ENCODE data around the gene TSPAN19.

Gene TSPAN19

GRCh38 chr12:85017618-85018017 is 18.5 kb downstream of the TSPAN19 start:
- no peak for DNase-seq (ENCODE audit: low read depth in 1 of 2, low spot score in 1 of 2)
- no peak overlapping the region for H3K4me3 ChIP-seq (replicated peaks; ENCODE audit: insufficient read depth, low read length)
- TF ChIP-seq SPI1 (IDR thresholded peaks at IDR 0.05; ENCODE audit: borderline replicate concordance, low read depth) (no peak), POLR2AphosphoS5 (IDR thresholded peaks at IDR 0.05; ENCODE audit: low read depth) (no peak), CTCF (IDR thresholded peaks at IDR 0.05; ENCODE audit: insufficient read depth, low read length) (no peak), GABPA (IDR thresholded peaks at IDR 0.05; ENCODE audit: low read depth) (no peak)
- TF ChIP-seq, protein P1, sequence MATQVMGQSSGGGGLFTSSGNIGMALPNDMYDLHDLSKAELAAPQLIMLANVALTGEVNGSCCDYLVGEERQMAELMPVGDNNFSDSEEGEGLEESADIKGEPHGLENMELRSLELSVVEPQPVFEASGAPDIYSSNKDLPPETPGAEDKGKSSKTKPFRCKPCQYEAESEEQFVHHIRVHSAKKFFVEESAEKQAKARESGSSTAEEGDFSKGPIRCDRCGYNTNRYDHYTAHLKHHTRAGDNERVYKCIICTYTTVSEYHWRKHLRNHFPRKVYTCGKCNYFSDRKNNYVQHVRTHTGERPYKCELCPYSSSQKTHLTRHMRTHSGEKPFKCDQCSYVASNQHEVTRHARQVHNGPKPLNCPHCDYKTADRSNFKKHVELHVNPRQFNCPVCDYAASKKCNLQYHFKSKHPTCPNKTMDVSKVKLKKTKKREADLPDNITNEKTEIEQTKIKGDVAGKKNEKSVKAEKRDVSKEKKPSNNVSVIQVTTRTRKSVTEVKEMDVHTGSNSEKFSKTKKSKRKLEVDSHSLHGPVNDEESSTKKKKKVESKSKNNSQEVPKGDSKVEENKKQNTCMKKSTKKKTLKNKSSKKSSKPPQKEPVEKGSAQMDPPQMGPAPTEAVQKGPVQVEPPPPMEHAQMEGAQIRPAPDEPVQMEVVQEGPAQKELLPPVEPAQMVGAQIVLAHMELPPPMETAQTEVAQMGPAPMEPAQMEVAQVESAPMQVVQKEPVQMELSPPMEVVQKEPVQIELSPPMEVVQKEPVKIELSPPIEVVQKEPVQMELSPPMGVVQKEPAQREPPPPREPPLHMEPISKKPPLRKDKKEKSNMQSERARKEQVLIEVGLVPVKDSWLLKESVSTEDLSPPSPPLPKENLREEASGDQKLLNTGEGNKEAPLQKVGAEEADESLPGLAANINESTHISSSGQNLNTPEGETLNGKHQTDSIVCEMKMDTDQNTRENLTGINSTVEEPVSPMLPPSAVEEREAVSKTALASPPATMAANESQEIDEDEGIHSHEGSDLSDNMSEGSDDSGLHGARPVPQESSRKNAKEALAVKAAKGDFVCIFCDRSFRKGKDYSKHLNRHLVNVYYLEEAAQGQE (IDR thresholded peaks at IDR 0.05; ENCODE audit: insufficient replicate concordance, low read depth), result no peak
- no peaks in the 10 kb centered on the region for H3K27me3 ChIP-seq (ENCODE audit: insufficient read depth, poor library complexity, severe bottlenecking)
- no peak overlapping the region for H3K27ac ChIP-seq (replicated peaks)

GRCh38 chr12:85017133-85017532 is 18.9 kb downstream of the TSPAN19 start:
- TF ChIP-seq CTCF (IDR thresholded peaks at IDR 0.05; ENCODE audit: insufficient read depth, low read length) (no peak), SPI1 (IDR thresholded peaks at IDR 0.05; ENCODE audit: borderline replicate concordance, low read depth) (no peak)
- Histone ChIP-seq H3K27me3 (ENCODE audit: insufficient read depth, poor library complexity, severe bottlenecking) (no peaks in the 10 kb centered on the region), H3K27ac (replicated peaks) (no peak overlapping the region), H3K4me3 (replicated peaks; ENCODE audit: insufficient read depth, low read length) (no peak overlapping the region)
- DNase-seq (ENCODE audit: low read depth in 1 of 2, low spot score in 1 of 2), result no peak

GRCh38 chr12:85016413-85016812 is 19.7 kb downstream of the TSPAN19 start:
- H3K27ac ChIP-seq (replicated peaks), result no peak overlapping the region
- H3K27me3 ChIP-seq (ENCODE audit: insufficient read depth, poor library complexity, severe bottlenecking), result no peaks in the 10 kb centered on the region
- DNase-seq (ENCODE audit: low read depth in 1 of 2, low spot score in 1 of 2), result no peak
- no peak overlapping the region for H3K4me3 ChIP-seq (replicated peaks; ENCODE audit: insufficient read depth, low read length)
- TF ChIP-seq GABPA (IDR thresholded peaks at IDR 0.05; ENCODE audit: low read depth), result no peak
- no peak for TF ChIP-seq SPI1 (IDR thresholded peaks at IDR 0.05; ENCODE audit: borderline replicate concordance, low read depth)
- TF ChIP-seq, protein P1 (IDR thresholded peaks at IDR 0.05; ENCODE audit: insufficient replicate concordance, low read depth), result no peak
- TF ChIP-seq POLR2AphosphoS5 (IDR thresholded peaks at IDR 0.05; ENCODE audit: low read depth), result no peak
- TF ChIP-seq CTCF (IDR thresholded peaks at IDR 0.05; ENCODE audit: insufficient read depth, low read length), result no peak

DNA sequence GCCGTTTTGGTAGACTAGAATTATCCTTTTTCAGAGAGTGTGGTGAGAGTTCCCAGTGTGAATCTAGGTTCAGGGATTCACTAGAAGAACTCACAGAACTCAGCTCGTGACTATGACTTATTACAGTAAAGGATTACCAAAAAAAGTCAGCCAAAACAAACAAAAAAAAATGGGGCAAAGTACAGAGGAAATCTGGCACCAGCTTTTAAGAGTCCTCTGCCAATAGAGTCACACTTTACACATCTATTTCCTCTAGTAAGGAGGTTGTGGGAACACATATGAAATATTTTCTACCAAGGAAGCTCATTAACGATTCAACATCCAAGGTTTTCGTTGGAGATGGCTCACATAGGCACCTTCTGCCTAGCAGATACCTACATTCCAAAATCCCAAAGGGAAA is 28.2 kb downstream of the TSPAN19 start:
- no peak for DNase-seq (ENCODE audit: low read depth in 1 of 2, low spot score in 1 of 2)
- Histone ChIP-seq H3K4me3 (replicated peaks; ENCODE audit: insufficient read depth, low read length) (no peak overlapping the region), H3K27me3 (ENCODE audit: insufficient read depth, poor library complexity, severe bottlenecking) (no peaks in the 10 kb centered on the region), H3K27ac (replicated peaks) (no peak overlapping the region)
- TF ChIP-seq, protein P1 (IDR thresholded peaks at IDR 0.05; ENCODE audit: insufficient replicate concordance, low read depth), result no peak
- TF ChIP-seq GABPA (IDR thresholded peaks at IDR 0.05; ENCODE audit: low read depth), result no peak
- TF ChIP-seq SPI1 (IDR thresholded peaks at IDR 0.05; ENCODE audit: borderline replicate concordance, low read depth), result no peak
- TF ChIP-seq CTCF (IDR thresholded peaks at IDR 0.05; ENCODE audit: insufficient read depth, low read length), result no peak
- no peak for TF ChIP-seq POLR2AphosphoS5 (IDR thresholded peaks at IDR 0.05; ENCODE audit: low read depth)

All from HL-60 (cell line).